ENCODE measurements around the gene FOXF1.

The FOXF1 gene

DNA sequence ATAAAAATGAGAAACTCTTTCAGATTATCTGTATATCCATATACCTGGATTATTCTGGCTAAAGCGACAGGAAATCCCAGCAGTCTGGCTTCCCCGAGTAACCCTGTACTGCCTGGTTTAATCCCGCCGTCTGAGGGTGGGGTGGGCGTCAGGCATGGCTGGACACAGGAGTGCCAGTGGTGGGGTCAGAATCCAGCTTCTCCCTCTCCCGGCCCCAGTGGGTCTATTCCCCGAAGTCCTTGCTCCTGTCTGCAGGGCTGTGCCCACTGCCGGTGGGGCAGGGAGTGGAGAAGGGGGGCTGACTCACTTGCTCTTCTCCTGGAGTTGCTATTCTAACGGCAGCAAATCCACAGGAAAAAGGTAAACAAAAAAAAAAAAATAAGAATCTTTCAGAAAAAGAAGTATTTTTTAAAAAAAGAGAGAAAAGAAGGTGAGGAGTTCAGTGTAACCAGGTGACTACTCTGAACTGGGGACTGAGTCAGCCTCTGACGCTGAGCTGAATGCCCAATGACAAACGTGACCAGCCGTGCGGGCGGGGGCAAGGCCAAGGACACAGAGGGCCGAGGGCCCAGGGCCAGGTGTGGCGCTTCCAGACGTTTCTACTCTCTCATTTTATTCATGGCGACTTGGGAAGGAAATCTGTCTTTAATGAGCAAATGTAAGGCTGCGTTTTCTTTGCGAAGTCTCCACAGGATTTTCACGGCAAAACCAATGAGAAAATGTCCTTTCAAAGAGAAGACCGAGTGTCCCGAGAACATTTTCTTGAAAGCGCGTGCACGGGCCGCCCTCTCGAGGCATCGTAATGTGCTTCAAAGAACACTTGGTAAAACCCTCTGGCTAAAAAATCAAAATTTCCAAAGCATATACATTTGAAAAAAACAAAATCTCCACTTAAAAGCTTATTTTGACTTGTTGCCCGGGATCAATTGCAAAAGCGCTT, 20.2 kb downstream of the FOXF1 start:
- DNase-seq = no peak
- H3K27me3 ChIP-seq (replicated peaks in 2 of 5; ENCODE audit: control insufficient read depth in 4 of 5, insufficient read depth in 5 of 5, low read length in 4 of 5) = no peaks in the 10 kb centered on the region
- no peak overlapping the region for H3K27ac ChIP-seq (ENCODE audit: insufficient read depth in 1 of 2, low read depth in 1 of 2, low read length in 2 of 2, poor library complexity in 1 of 2, severe bottlenecking in 2 of 2)
- H3K36me3 ChIP-seq (ENCODE audit: control insufficient read depth in 4 of 4, insufficient read depth in 4 of 4, low read length in 3 of 4) = peaks cover 0 to 14% (median 0%) of the 10 kb centered on the region in 4 experiments
- H3K4me1 ChIP-seq (ENCODE audit: control extremely low read depth in 1 of 4, control insufficient read depth in 4 of 4, insufficient read depth in 4 of 4, low read length in 3 of 4) = no peaks in the 10 kb centered on the region
- WGBS (ENCODE audit: insufficient coverage) = 98% methylated on average over 19 of the region's 31 CpGs
- no peak overlapping the region for H3K4me3 ChIP-seq (ENCODE audit: control insufficient read depth in 1 of 7, extremely low read depth in 1 of 7, insufficient read depth in 4 of 7, low read depth in 2 of 7, low read length in 6 of 7)
- ChIA-PET POLR2A (interaction anchor here (0.6 kb wide), 1 partner anchor 154 kb away, joined by 5 read pairs; no protein-coding TSS in a partner anchor), CTCF (interaction anchor here (1.4 kb wide), 1 partner anchor 10 kb away, joined by 3 read pairs; no protein-coding TSS in a partner anchor)
- no peaks in the 10 kb centered on the region for H3K9me3 ChIP-seq (ENCODE audit: control extremely low read depth in 1 of 5, control insufficient read depth in 4 of 5, insufficient read depth in 2 of 5, low read depth in 1 of 5, low read length in 4 of 5)

DNA sequence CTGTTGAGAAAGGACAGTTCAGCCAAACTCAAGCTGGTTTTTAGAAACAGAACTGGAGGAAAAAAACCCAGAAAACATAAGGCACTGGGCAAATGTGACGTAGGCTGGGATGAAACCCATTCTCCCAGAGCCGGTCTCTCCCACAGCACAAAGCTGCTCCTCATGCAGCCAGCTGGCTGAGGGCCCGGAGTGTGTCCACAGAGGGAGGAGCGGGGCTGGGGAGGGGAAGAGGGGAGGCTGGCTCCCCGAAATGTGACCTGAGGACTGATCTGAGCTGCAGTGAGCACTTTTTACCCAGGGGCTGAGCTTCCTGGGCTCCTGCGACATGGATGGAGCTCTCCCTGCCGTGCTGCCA, 20.8 kb downstream of the FOXF1 start:
- WGBS (ENCODE audit: insufficient coverage) = 98% methylated on average over 4 of the region's 7 CpGs
- H3K27me3 ChIP-seq (replicated peaks in 2 of 5; ENCODE audit: control insufficient read depth in 4 of 5, insufficient read depth in 5 of 5, low read length in 4 of 5) = no peaks in the 10 kb centered on the region
- DNase-seq = no peak
- H3K36me3 ChIP-seq (ENCODE audit: control insufficient read depth in 4 of 4, insufficient read depth in 4 of 4, low read length in 3 of 4) = peaks cover 0 to 14% (median 2%) of the 10 kb centered on the region in 4 experiments
- no peaks in the 10 kb centered on the region for H3K4me1 ChIP-seq (ENCODE audit: control extremely low read depth in 1 of 4, control insufficient read depth in 4 of 4, insufficient read depth in 4 of 4, low read length in 3 of 4)
- H3K4me3 ChIP-seq (ENCODE audit: control insufficient read depth in 1 of 7, extremely low read depth in 1 of 7, insufficient read depth in 4 of 7, low read depth in 2 of 7, low read length in 6 of 7) = no peak overlapping the region
- ChIA-PET CTCF (interaction anchor here (0.9 to 1.4 kb wide), 2 partner anchors 10 to 13 kb away, joined by 3 read pairs; no protein-coding TSS in a partner anchor), POLR2A (interaction anchor here (0.6 kb wide), 1 partner anchor 155 kb away, joined by 5 read pairs; no protein-coding TSS in a partner anchor)
- H3K27ac ChIP-seq (ENCODE audit: insufficient read depth in 1 of 2, low read depth in 1 of 2, low read length in 2 of 2, poor library complexity in 1 of 2, severe bottlenecking in 2 of 2) = no peak overlapping the region
- H3K9me3 ChIP-seq (ENCODE audit: control extremely low read depth in 1 of 5, control insufficient read depth in 4 of 5, insufficient read depth in 2 of 5, low read depth in 1 of 5, low read length in 4 of 5) = no peaks in the 10 kb centered on the region

DNA sequence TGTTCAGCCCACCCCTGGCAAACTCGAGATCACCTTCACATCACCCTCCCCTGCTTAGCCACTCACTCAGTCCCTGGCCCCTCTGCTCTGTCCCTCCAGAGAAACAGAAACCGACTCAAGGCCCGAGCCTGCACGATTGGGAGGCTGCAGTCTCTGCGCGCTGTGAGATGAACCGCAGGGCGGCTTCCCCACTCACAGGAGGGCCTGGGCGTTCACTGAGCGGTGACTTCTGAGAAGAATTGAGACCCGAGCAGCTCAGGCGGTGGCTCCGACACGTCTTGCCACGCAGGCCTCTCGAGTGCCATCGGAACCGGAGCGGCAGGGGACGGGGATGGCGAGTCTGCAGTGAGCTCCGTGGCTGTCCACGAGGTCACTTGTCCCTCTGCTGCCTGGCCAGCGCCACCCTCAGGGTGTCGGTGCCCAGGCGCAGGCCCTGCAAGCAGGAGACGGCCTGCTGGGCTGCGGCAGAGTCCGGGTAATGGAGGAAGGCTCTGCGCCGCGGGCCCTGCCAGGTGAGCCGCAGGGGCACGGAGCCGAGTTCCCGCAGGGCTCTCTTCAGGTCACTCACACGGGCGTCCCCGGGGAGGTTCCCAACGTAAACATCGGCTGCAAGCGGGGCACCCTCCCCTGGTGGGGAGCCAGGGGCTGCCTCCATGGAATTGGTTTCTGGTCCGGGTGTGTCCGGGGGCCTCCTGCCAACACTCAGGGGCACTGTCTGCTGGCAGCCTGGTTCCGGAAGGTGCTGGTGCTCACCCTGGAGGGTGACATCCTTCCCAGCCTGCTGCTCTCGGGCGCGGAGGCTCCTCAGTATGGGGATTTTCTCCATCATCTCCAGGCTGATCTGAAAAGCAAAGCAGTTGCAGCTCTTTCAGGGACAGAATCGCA, 21.6 kb downstream of the FOXF1 start:
- ChIA-PET CTCF (interaction anchor here (0.6 to 1.4 kb wide), 3 partner anchors 9 to 13 kb away, joined by 3 to 4 read pairs (median 3); no protein-coding TSS in a partner anchor), POLR2A (interaction anchor here (0.6 kb wide), 1 partner anchor 155 kb away, joined by 5 read pairs; no protein-coding TSS in a partner anchor)
- Histone ChIP-seq H3K27me3 (replicated peaks in 2 of 5; ENCODE audit: control insufficient read depth in 4 of 5, insufficient read depth in 5 of 5, low read length in 4 of 5) (no peaks in the 10 kb centered on the region), H3K36me3 (ENCODE audit: control insufficient read depth in 4 of 4, insufficient read depth in 4 of 4, low read length in 3 of 4) (peaks cover 0 to 20% (median 7%) of the 10 kb centered on the region in 4 experiments), H3K9me3 (ENCODE audit: control extremely low read depth in 1 of 5, control insufficient read depth in 4 of 5, insufficient read depth in 2 of 5, low read depth in 1 of 5, low read length in 4 of 5) (no peaks in the 10 kb centered on the region), H3K4me1 (ENCODE audit: control extremely low read depth in 1 of 4, control insufficient read depth in 4 of 4, insufficient read depth in 4 of 4, low read length in 3 of 4) (no peaks in the 10 kb centered on the region), H3K27ac (ENCODE audit: insufficient read depth in 1 of 2, low read depth in 1 of 2, low read length in 2 of 2, poor library complexity in 1 of 2, severe bottlenecking in 2 of 2) (no peak overlapping the region), H3K4me3 (ENCODE audit: control insufficient read depth in 1 of 7, extremely low read depth in 1 of 7, insufficient read depth in 4 of 7, low read depth in 2 of 7, low read length in 6 of 7) (no peak overlapping the region)
- DNase-seq = no peak
- 94% methylated on average over 45 of the region's 49 CpGs for WGBS (ENCODE audit: insufficient coverage)

DNA sequence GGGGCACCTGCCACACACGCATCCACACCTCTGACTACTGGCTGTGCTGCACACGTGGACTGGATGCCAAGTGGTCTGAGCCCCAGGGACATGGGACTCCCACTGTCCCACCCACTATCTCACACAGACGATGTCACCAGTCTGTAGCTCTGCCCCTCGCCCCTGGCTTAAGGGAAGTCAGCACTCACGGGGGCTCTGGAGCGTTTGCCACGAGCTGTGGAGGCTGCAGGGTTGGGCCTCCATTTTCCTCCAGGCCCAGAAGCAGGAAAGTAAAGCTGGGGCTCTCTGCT, 22.1 kb downstream of the FOXF1 start:
- H3K27ac ChIP-seq (ENCODE audit: insufficient read depth in 1 of 2, low read depth in 1 of 2, low read length in 2 of 2, poor library complexity in 1 of 2, severe bottlenecking in 2 of 2) = no peak overlapping the region
- ChIA-PET POLR2A (no interaction called here), CTCF (interaction anchor here (2.7 kb wide), 1 partner anchor 12 kb away, joined by 9 read pairs; no protein-coding TSS in a partner anchor)
- no peak overlapping the region for H3K4me3 ChIP-seq (ENCODE audit: control insufficient read depth in 1 of 7, extremely low read depth in 1 of 7, insufficient read depth in 4 of 7, low read depth in 2 of 7, low read length in 6 of 7)
- H3K9me3 ChIP-seq (ENCODE audit: control extremely low read depth in 1 of 5, control insufficient read depth in 4 of 5, insufficient read depth in 2 of 5, low read depth in 1 of 5, low read length in 4 of 5) = no peaks in the 10 kb centered on the region
- 98% methylated on average over 7 of the region's 7 CpGs for WGBS (ENCODE audit: insufficient coverage)
- H3K27me3 ChIP-seq (replicated peaks in 2 of 5; ENCODE audit: control insufficient read depth in 4 of 5, insufficient read depth in 5 of 5, low read length in 4 of 5) = no peaks in the 10 kb centered on the region
- no peak for DNase-seq
- H3K36me3 ChIP-seq (ENCODE audit: control insufficient read depth in 4 of 4, insufficient read depth in 4 of 4, low read length in 3 of 4) = peaks cover 0 to 23% (median 8%) of the 10 kb centered on the region in 4 experiments
- H3K4me1 ChIP-seq (ENCODE audit: control extremely low read depth in 1 of 4, control insufficient read depth in 4 of 4, insufficient read depth in 4 of 4, low read length in 3 of 4) = no peaks in the 10 kb centered on the region

DNA sequence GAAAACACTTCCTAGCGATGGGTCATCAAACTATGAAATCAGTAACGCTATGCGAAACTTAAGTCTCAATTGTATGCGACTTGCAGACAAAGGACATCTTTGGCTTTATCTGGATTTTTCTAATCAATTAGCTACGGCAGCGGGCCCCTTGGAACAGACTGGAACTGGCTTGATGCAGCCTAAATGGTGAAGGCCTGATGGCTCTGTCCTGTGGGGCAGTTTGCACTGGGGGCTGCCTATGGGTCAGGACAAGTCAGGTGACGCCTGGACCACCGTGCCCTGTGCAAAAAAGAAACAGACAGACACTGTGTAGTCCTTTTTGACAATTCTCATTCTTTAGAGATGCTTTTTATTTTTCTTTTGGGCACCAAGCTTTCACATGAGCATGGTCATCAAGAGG, 22.7 kb downstream of the FOXF1 start:
- Histone ChIP-seq H3K27ac (ENCODE audit: insufficient read depth in 1 of 2, low read depth in 1 of 2, low read length in 2 of 2, poor library complexity in 1 of 2, severe bottlenecking in 2 of 2) (no peak overlapping the region), H3K4me3 (ENCODE audit: control insufficient read depth in 1 of 7, extremely low read depth in 1 of 7, insufficient read depth in 4 of 7, low read depth in 2 of 7, low read length in 6 of 7) (no peak overlapping the region), H3K27me3 (replicated peaks in 2 of 5; ENCODE audit: control insufficient read depth in 4 of 5, insufficient read depth in 5 of 5, low read length in 4 of 5) (no peaks in the 10 kb centered on the region), H3K36me3 (ENCODE audit: control insufficient read depth in 4 of 4, insufficient read depth in 4 of 4, low read length in 3 of 4) (peaks cover 0 to 28% (median 14%) of the 10 kb centered on the region in 4 experiments), H3K4me1 (ENCODE audit: control extremely low read depth in 1 of 4, control insufficient read depth in 4 of 4, insufficient read depth in 4 of 4, low read length in 3 of 4) (no peaks in the 10 kb centered on the region), H3K9me3 (ENCODE audit: control extremely low read depth in 1 of 5, control insufficient read depth in 4 of 5, insufficient read depth in 2 of 5, low read depth in 1 of 5, low read length in 4 of 5) (no peaks in the 10 kb centered on the region)
- 99% methylated on average over 8 of the region's 8 CpGs for WGBS (ENCODE audit: insufficient coverage)
- POLR2A ChIA-PET = no interaction called here
- CTCF ChIA-PET = interaction anchor here (2.7 kb wide), 1 partner anchor 13 kb away, joined by 9 read pairs; no protein-coding TSS in a partner anchor
- DNase-seq = no peak

DNA sequence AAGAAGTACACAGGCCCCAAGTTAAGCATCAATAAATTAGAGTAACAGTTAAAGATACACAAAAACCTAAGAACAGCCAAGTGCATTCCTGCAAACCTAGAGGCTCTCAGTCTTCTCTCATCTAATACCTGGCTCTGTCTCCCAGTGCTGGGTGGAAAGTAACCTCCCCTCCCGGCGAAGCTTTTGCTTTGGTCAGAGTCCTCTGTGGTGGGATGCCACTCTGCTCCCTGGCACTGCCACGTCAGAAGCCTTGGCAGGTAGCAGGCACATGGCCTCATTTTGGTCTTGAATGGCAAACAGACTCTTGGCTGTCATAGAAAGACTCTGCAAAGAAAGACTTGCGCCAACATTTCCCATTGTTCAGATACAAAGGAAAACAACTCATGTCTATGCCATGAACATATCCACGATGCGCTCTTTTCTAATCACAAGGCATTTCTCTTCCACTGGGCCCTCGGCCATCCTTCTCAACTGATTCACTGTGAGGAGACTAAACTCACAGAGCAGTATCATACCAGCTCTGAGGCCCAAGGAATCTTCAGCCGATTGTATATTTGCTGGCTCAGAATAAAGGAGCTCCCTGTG, 23.5 kb downstream of the FOXF1 start:
- Histone ChIP-seq H3K36me3 (ENCODE audit: control insufficient read depth in 4 of 4, insufficient read depth in 4 of 4, low read length in 3 of 4) (peaks cover 0 to 36% (median 18%) of the 10 kb centered on the region in 4 experiments), H3K27me3 (replicated peaks in 2 of 5; ENCODE audit: control insufficient read depth in 4 of 5, insufficient read depth in 5 of 5, low read length in 4 of 5) (no peaks in the 10 kb centered on the region), H3K9me3 (ENCODE audit: control extremely low read depth in 1 of 5, control insufficient read depth in 4 of 5, insufficient read depth in 2 of 5, low read depth in 1 of 5, low read length in 4 of 5) (no peaks in the 10 kb centered on the region), H3K27ac (ENCODE audit: insufficient read depth in 1 of 2, low read depth in 1 of 2, low read length in 2 of 2, poor library complexity in 1 of 2, severe bottlenecking in 2 of 2) (no peak overlapping the region), H3K4me3 (ENCODE audit: control insufficient read depth in 1 of 7, extremely low read depth in 1 of 7, insufficient read depth in 4 of 7, low read depth in 2 of 7, low read length in 6 of 7) (no peak overlapping the region), H3K4me1 (ENCODE audit: control extremely low read depth in 1 of 4, control insufficient read depth in 4 of 4, insufficient read depth in 4 of 4, low read length in 3 of 4) (no peaks in the 10 kb centered on the region)
- 98% methylated on average over 7 of the region's 8 CpGs for WGBS (ENCODE audit: insufficient coverage)
- POLR2A ChIA-PET = no interaction called here
- CTCF ChIA-PET = interaction anchor here (2.7 kb wide), 1 partner anchor 14 kb away, joined by 9 read pairs; no protein-coding TSS in a partner anchor
- no peak for DNase-seq
